Muscle layer of colon (tissue), 2 donors: Measurements from ENCODE around the gene MUC2.

ENCODE experiments used
- H3K27ac ChIP-seq: one replicate; pipeline ENCODE4 v1.7.0; 2013; ENCODE audit warnings: low read depth, mild to moderate bottlenecking, low read length, moderate library complexity
- H3K27me3 ChIP-seq, 2 donors: one replicate each; pipeline ENCODE4 v1.7.0; 2013; ENCODE audit warnings: low read length in 2 of 2, mild to moderate bottlenecking in 2 of 2; ENCODE audit not compliant: insufficient read depth in 2 of 2, control insufficient read depth in 1 of 2
- H3K36me3 ChIP-seq: one replicate; pipeline ENCODE4 v1.7.0; 2013; ENCODE audit warnings: mild to moderate bottlenecking, low read length; ENCODE audit not compliant: insufficient read depth
- H3K4me1 ChIP-seq: one replicate; pipeline ENCODE4 v1.7.0; 2013; ENCODE audit warnings: mild to moderate bottlenecking, low read length; ENCODE audit not compliant: insufficient read depth
- H3K4me3 ChIP-seq, 2 donors: one replicate each; pipeline ENCODE4 v1.7.0; 2013; ENCODE audit warnings: low read length in 2 of 2, low read depth in 1 of 2, mild to moderate bottlenecking in 1 of 2, moderate library complexity in 1 of 2
- H3K9ac ChIP-seq: one replicate; pipeline ENCODE4 v1.7.0; 2013; ENCODE audit warnings: low read length
- H3K9me3 ChIP-seq: one replicate; pipeline ENCODE4 v1.7.0; 2013; ENCODE audit warnings: mild to moderate bottlenecking, low read length
- donor health status: abdominal sarcoma.
- donor health status: Adenocarcinoma of cecum.

The MUC2 gene

GRCh38 chr11:1038921-1039320 is 35.8 kb upstream of the MUC2 start:
- no peaks in the 10 kb centered on the region for H3K4me1 ChIP-seq
- no peak overlapping the region for H3K27ac ChIP-seq
- no peak overlapping the region for H3K4me3 ChIP-seq
- H3K36me3 ChIP-seq = no peaks in the 10 kb centered on the region
- H3K27me3 ChIP-seq = peaks cover 0 to 57% of the 10 kb centered on the region in 2 donors
- H3K9ac ChIP-seq = no peak overlapping the region
- H3K9me3 ChIP-seq = no peaks in the 10 kb centered on the region

DNA sequence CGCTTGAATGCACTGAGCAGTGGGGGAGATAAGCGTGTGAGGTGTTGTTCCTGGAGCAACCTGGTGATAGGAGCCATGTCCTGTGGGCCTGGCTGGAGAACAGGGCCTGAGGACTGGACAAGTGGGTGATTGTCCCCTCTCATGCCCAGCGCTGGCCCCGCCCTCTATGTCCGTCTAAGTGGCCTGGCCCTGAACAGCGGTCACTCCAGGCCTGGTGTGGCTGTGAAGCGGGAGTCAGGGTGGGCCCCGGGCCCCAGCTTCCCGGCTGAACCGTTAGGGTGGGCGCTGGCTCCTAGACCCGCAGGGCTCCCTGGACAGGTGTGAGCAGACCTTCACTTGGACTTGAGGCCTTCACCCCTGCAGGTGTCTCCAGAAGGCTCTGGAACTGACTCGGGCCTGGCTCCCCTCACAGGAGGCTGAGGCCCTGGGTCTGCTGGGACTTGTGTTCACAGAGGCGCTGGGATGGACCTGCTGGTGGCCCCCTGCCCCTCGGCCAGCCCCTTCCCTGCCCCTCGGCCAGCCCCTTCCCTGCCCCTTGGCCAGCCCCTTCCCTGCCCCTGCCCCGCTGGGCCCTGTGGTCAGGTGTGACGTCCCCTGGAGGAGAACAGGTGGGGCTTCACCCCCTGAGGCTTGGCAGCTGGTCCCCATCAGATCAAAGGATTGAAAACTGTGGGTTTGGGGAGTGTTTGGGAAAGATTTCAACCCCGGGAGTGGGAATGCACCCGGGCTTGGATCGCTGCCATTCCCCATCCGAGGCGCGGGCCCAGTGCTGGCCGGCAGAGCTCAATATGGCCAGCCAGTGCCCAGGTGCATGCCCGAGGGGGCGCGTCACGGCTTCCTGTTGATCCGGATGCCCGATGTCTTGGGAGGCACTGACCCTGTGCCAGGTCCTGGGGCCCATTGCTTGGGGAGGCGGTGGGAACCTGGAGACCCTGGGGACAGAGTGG is 34.9 kb upstream of the MUC2 start:
- Histone ChIP-seq H3K4me1 (no peaks in the 10 kb centered on the region), H3K36me3 (no peaks in the 10 kb centered on the region), H3K9me3 (no peaks in the 10 kb centered on the region), H3K9ac (no peak overlapping the region), H3K27ac (no peak overlapping the region), H3K27me3 (peaks cover 0 to 57% of the 10 kb centered on the region in 2 donors), H3K4me3 (no peak overlapping the region)

DNA sequence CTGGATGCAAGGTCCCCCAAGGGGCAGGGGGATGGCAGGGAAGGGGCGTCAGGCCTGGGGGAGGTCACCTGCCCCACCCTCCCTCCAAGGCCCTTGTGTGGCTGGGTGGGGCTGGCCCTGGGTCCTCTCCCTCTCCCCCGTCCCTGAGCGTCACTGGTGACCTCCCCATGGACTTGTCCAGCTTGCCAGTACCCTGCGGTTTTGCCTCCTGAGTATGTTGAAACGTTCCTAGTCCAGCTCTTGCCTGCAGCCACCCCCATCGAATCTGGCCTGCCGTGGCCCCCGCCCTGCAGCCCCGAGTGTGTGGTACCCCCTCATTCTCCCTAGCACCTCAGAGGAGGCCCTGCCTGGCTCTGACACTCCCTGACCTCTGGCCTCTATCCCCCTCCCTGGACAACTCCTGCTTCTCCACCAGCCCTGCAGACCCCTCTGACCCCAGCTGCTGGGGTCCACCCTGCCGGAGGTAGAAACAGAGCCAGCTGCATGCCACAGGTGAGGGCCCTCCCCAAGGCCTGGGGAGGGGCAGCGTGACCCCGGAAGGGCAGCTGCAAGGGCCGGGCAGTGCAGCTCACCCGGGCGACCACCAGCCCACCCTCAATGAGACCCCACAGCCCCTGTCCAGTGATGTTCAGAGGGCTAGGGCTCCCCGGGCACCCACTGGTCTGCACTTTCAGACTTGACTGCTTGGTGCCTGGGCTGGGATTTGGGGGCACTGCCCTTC is 34.1 kb upstream of the MUC2 start:
- no peaks in the 10 kb centered on the region for H3K36me3 ChIP-seq
- H3K4me1 ChIP-seq = no peaks in the 10 kb centered on the region
- no peaks in the 10 kb centered on the region for H3K9me3 ChIP-seq
- H3K27ac ChIP-seq = no peak overlapping the region
- peaks cover 0 to 57% of the 10 kb centered on the region in 2 donors for H3K27me3 ChIP-seq
- no peak overlapping the region for H3K9ac ChIP-seq
- H3K4me3 ChIP-seq = no peak overlapping the region

DNA sequence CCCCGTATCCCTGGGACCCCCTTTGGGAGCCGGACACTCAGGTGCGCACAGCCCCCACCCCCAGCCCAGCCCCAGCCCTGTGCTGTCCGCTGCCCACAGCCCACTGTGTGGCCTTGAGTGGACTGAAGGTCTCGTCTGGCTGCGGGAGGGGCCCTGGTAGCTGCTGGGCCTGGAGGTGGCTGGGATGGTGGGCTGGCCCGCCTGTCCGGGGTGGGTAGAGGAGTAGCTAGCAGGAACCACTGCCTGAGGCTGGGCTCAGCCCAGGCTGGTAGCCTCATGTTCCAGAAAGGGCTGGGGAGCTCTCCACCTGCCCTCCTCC is 33.6 kb upstream of the MUC2 start:
- H3K4me3 ChIP-seq = no peak overlapping the region
- H3K9ac ChIP-seq = no peak overlapping the region
- H3K9me3 ChIP-seq = no peaks in the 10 kb centered on the region
- H3K36me3 ChIP-seq = no peaks in the 10 kb centered on the region
- H3K4me1 ChIP-seq = no peaks in the 10 kb centered on the region
- peaks cover 0 to 55% of the 10 kb centered on the region in 2 donors for H3K27me3 ChIP-seq
- no peak overlapping the region for H3K27ac ChIP-seq

DNA sequence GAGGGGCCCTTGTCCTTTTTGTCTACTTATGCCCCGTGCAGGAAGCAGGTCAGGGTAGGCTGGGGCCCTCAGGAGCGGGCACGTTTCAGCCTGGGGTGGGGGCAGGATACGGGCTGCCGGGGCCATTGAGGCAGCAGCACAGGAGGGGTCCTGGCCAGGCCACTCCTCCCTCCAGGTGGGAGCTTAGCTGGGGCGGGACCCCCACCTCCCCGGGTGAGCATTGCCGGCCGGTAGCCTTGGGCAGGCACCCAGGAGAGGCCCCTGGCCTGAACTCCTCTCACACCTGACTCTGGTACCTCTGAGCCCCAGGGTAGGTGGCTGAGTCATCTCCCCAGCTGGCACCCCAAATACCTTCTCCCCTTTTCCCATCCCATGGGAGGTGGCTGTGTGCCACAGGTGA is 33.2 kb upstream of the MUC2 start:
- Histone ChIP-seq H3K9ac (no peak overlapping the region), H3K4me3 (no peak overlapping the region), H3K27me3 (peaks cover 0 to 52% of the 10 kb centered on the region in 2 donors), H3K4me1 (no peaks in the 10 kb centered on the region), H3K27ac (no peak overlapping the region), H3K36me3 (no peaks in the 10 kb centered on the region), H3K9me3 (no peaks in the 10 kb centered on the region)

DNA sequence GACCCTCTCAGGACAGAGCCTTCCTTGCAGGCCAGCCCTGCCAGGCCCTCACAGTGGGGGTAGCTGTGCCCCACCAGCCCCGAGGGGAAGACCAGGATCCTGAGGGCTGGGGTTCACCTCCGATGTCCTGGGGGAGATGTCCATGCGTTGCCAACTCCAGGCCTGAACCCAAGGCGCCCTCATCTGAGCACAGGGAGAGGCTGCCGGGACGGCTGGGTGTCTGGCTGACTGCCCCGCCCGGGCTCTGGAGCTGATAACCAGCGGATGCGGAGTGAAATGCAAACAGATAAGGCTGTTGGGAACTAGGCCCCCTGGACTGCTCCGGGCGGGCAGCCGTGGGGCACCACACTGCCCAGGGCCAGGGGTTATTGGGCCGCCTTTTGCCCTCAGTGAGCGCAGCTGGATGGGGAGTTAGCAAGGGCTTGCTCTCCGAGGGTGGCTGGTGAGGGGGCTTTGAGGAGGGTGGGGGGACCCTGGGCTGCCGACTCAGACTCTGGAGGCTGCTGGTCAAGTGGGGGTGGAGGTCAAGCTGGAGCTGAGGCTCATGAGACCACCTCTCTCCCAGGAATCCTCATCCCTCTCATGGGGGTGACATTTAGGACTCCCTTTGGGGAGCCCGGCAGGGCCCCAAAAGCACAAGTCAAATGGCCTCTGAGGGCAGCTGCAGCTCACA is 32.6 kb upstream of the MUC2 start:
- no peaks in the 10 kb centered on the region for H3K4me1 ChIP-seq
- H3K9me3 ChIP-seq = no peaks in the 10 kb centered on the region
- H3K36me3 ChIP-seq = no peaks in the 10 kb centered on the region
- H3K27ac ChIP-seq = no peak overlapping the region
- H3K9ac ChIP-seq = no peak overlapping the region
- H3K27me3 ChIP-seq = peaks cover 0 to 46% of the 10 kb centered on the region in 2 donors
- no peak overlapping the region for H3K4me3 ChIP-seq

- Histone ChIP-seq H3K36me3 (no peaks in the 10 kb centered on the region), H3K27me3 (peaks cover 0 to 37% of the 10 kb centered on the region in 2 donors), H3K9me3 (no peaks in the 10 kb centered on the region), H3K9ac (no peak overlapping the region), H3K4me1 (no peaks in the 10 kb centered on the region), H3K27ac (no peak overlapping the region), H3K4me3 (no peak overlapping the region)
Measured at GRCh38 chr11:1042626-1043562, 31.8 kb upstream of the MUC2 start.

- no peak overlapping the region for H3K4me3 ChIP-seq
- no peak overlapping the region for H3K27ac ChIP-seq
- H3K27me3 ChIP-seq = peaks cover 0 to 38% of the 10 kb centered on the region in 2 donors
Measured at GRCh38 chr11:1043563-1044096, 31.0 kb upstream of the MUC2 start.

DNA sequence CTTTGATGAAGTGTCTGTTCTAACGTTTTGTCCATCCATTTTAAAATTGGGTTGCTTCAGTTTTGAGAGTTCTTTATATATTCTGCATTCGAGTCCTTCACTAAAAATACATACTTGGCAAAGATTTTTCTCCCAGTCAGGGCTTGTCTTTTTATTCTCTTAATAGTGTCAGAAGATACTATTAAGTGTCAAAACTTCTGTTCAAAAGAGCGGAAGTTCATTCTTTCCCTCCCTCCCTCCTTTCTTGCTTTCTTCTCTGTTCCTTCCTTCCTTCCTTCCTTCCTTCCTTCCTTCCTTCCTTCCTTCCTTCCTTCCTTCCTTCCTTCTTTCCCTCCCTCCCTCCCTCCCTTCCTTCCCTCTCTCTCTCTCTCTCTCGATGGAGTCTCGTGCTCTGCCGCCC is 30.5 kb upstream of the MUC2 start:
- Histone ChIP-seq H3K4me3 (no peak overlapping the region), H3K9ac (no peak overlapping the region), H3K27ac (no peak overlapping the region), H3K9me3 (no peaks in the 10 kb centered on the region), H3K4me1 (no peaks in the 10 kb centered on the region), H3K36me3 (no peaks in the 10 kb centered on the region), H3K27me3 (peaks cover 0 to 44% of the 10 kb centered on the region in 2 donors)

More at GRCh38 chr11:1043563-1044096, 31.0 kb upstream of the MUC2 start:
- Histone ChIP-seq H3K9ac (no peak overlapping the region), H3K4me1 (no peaks in the 10 kb centered on the region), H3K36me3 (no peaks in the 10 kb centered on the region), H3K9me3 (no peaks in the 10 kb centered on the region)

DNA sequence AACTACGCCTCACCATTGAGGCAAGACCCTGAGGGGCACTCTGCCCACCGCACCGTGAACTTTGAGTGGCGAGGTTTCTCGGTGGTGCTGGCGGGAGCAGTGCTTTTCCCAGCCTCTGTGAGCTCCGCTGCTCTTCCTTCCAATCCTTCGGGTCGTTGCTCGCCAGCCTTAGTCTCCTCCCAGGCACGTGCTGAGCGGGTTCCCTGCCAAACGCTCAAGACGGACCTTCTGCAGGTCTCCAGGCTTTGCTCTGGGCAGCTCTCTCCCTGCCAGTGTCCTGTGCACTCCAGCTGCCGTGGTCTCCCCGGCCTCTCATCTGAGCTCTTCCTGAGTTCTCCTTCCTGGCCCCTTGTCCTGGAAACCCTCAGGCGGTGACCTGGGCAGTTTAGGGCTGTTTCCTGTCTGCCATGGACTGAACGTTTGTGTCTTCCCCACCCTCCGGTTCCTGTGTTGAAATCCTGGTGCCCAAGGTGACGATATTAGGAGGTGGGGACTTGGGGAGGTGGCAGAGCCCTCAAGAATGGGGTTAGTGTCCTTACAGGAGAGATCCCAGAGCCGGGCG is 27.0 kb upstream of the MUC2 start:
- no peak overlapping the region for H3K27ac ChIP-seq

More for the DNA sequence above, 27.0 kb upstream of the MUC2 start:
- Histone ChIP-seq H3K27me3 (peaks cover 0 to 48% of the 10 kb centered on the region in 2 donors), H3K9ac (no peak overlapping the region), H3K9me3 (no peaks in the 10 kb centered on the region), H3K4me1 (no peaks in the 10 kb centered on the region), H3K36me3 (no peaks in the 10 kb centered on the region), H3K4me3 (no peak overlapping the region)
